ENCODE results near the gene PIK3AP1.

PIK3AP1 gene

GRCh38 chr10:96672481-96673175, 47.7 kb downstream of the PIK3AP1 start:
- DNase-seq (ENCODE audit: low spot score) = no peak

- DNase-seq (ENCODE audit: low spot score) = no peak
Observed at GRCh38 chr10:96671211-96671890, 49.0 kb downstream of the PIK3AP1 start.

- DNase-seq (ENCODE audit: low spot score) = no peak
Observed at GRCh38 chr10:96670786-96671185, 49.5 kb downstream of the PIK3AP1 start.

- DNase-seq (ENCODE audit: low spot score) = no peak
Observed at GRCh38 chr10:96667401-96667800, 52.9 kb downstream of the PIK3AP1 start.

- DNase-seq (ENCODE audit: low spot score) = peak; percentile 63
Observed at GRCh38 chr10:96666741-96667140, 53.6 kb downstream of the PIK3AP1 start.

- no peak for DNase-seq (ENCODE audit: low spot score)
Observed at GRCh38 chr10:96665306-96665705, 55.0 kb downstream of the PIK3AP1 start.

- DNase-seq (ENCODE audit: low spot score) = no peak
Observed at GRCh38 chr10:96664563-96664962, 55.8 kb downstream of the PIK3AP1 start.

GRCh38 chr10:96663797-96664196, 56.5 kb downstream of the PIK3AP1 start:
- DNase-seq (ENCODE audit: low spot score) = no peak

GRCh38 chr10:96661632-96662031, 58.7 kb downstream of the PIK3AP1 start:
- DNase-seq (ENCODE audit: low spot score) = no peak

- DNase-seq (ENCODE audit: low spot score) = no peak
Observed at GRCh38 chr10:96660297-96660696, 60.0 kb downstream of the PIK3AP1 start.

- DNase-seq (ENCODE audit: low spot score) = no peak
Observed at GRCh38 chr10:96658844-96659243, 61.5 kb downstream of the PIK3AP1 start.

GRCh38 chr10:96657385-96657784, 62.9 kb downstream of the PIK3AP1 start:
- no peak for DNase-seq (ENCODE audit: low spot score)

GRCh38 chr10:96656839-96657238, 63.5 kb downstream of the PIK3AP1 start:
- no peak for DNase-seq (ENCODE audit: low spot score)

GRCh38 chr10:96656198-96656577, 64.1 kb downstream of the PIK3AP1 start:
- DNase-seq (ENCODE audit: low spot score) = no peak

GRCh38 chr10:96655461-96656197, 64.7 kb downstream of the PIK3AP1 start:
- DNase-seq (ENCODE audit: low spot score) = no peak

- peak; percentile 49 for DNase-seq (ENCODE audit: low spot score)
Observed at GRCh38 chr10:96651998-96652431, 68.3 kb downstream of the PIK3AP1 start.

GRCh38 chr10:96650958-96651357, 69.4 kb downstream of the PIK3AP1 start:
- DNase-seq (ENCODE audit: low spot score) = no peak

GRCh38 chr10:96648297-96648696, 72.0 kb downstream of the PIK3AP1 start:
- DNase-seq (ENCODE audit: low spot score) = no peak

GRCh38 chr10:96647466-96647865, 72.8 kb downstream of the PIK3AP1 start:
- DNase-seq (ENCODE audit: low spot score) = no peak

- no peak for DNase-seq (ENCODE audit: low spot score)
Observed at GRCh38 chr10:96646751-96647166, 73.6 kb downstream of the PIK3AP1 start.

- no peak for DNase-seq (ENCODE audit: low spot score)
Observed at GRCh38 chr10:96646301-96646700, 74.0 kb downstream of the PIK3AP1 start.

GRCh38 chr10:96645191-96645721, 75.1 kb downstream of the PIK3AP1 start:
- DNase-seq (ENCODE audit: low spot score) = peak; percentile 48

GRCh38 chr10:96643920-96644319, 76.4 kb downstream of the PIK3AP1 start:
- DNase-seq (ENCODE audit: low spot score) = no peak

All from germinal center (tissue), 1 donor.